NB4 (cell line): ENCODE data around the gene BCL11A.

ENCODE experiments used
- DNase-seq: peaks from one replicate; pipeline ENCODE4 v3.0.0; 2010; ENCODE audit warnings: low read depth
- H3K4me3 ChIP-seq: one replicate; pipeline ENCODE4 v1.5.1; 2011; ENCODE audit warnings: mild to moderate bottlenecking, low read depth, low read length, moderate library complexity
- CTCF ChIP-seq: IDR thresholded peaks from one replicate; pipeline ENCODE4 v1.5.1; 2012; ENCODE audit warnings: low read depth, low read length
- MYC ChIP-seq: IDR thresholded peaks from 2 replicates; pipeline ENCODE4 v1.6.1; 2011; ENCODE audit warnings: low read depth, low read length
- POLR2A ChIP-seq: IDR thresholded peaks from 2 replicates; pipeline ENCODE4 v1.6.1; 2011; ENCODE audit warnings: mild to moderate bottlenecking; ENCODE audit not compliant: insufficient read length; ENCODE audit errors: extremely low read depth
- TF ChIP-seq, protein P1 (sequence below): IDR thresholded peaks from 2 replicates; pipeline ENCODE4 v1.6.1; 2011; ENCODE audit warnings: low read depth, low read length

Gene BCL11A

DNA sequence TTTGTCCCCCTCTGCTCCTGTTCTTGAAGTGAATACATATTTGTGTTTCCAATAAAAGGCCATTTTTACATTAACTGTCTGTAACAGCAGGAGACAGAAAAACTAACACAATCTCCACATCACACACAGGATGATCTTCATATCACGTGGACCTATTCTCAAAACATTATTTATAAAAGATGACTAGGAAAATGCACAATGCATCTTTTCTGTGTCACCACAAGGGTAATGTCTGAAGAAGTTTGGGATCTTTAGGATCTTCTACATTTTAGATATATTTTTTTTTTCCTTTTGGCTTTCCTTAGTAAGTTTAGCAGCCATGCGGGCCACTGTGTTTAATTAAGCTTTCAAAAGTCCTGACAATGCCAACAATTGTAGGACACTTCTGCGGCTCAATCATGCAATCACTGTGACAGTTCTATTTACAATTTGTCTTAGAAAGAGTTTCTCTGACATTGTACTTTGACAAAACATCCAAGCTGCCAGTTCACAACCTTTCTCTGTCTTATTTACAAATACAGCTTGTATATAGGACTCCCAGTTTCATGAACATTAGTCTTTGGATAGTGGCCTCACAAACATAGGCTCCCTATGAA lies 12.3 kb downstream of the BCL11A start:
- TF ChIP-seq POLR2A: no peak
- TF ChIP-seq MYC: no peak
- no peak for TF ChIP-seq CTCF
- TF ChIP-seq, protein P1, sequence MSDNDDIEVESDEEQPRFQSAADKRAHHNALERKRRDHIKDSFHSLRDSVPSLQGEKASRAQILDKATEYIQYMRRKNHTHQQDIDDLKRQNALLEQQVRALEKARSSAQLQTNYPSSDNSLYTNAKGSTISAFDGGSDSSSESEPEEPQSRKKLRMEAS: no peak
- no peak for DNase-seq
- no peak overlapping the region for H3K4me3 ChIP-seq

GRCh38 chr2:60540074-60540473 lies 13.4 kb downstream of the BCL11A start:
- peak; percentile 35 for DNase-seq
- TF ChIP-seq POLR2A (no peak), CTCF (no peak), MYC (no peak)
- TF ChIP-seq, protein P1: no peak
- H3K4me3 ChIP-seq: no peak overlapping the region

- no peak overlapping the region for H3K4me3 ChIP-seq
- TF ChIP-seq MYC (no peak), POLR2A (no peak), CTCF (no peak)
- TF ChIP-seq, protein P1: no peak
- no peak for DNase-seq
Observed at GRCh38 chr2:60539140-60539539, 14.3 kb downstream of the BCL11A start.

- TF ChIP-seq, protein P1: no peak
- TF ChIP-seq CTCF (no peak), MYC (no peak), POLR2A (no peak)
- no peak overlapping the region for H3K4me3 ChIP-seq
- DNase-seq: no peak
Observed at GRCh38 chr2:60538101-60538500, 15.4 kb downstream of the BCL11A start.

GRCh38 chr2:60536746-60537145 lies 16.7 kb downstream of the BCL11A start:
- no peak for DNase-seq
- TF ChIP-seq MYC: no peak
- no peak for TF ChIP-seq CTCF
- TF ChIP-seq POLR2A: no peak
- TF ChIP-seq, protein P1: no peak
- no peak overlapping the region for H3K4me3 ChIP-seq

- H3K4me3 ChIP-seq: no peak overlapping the region
- DNase-seq: no peak
- no peak for TF ChIP-seq MYC
- TF ChIP-seq, protein P1: no peak
- TF ChIP-seq CTCF: no peak
- no peak for TF ChIP-seq POLR2A
Observed at GRCh38 chr2:60535685-60536312, 17.7 kb downstream of the BCL11A start.
